ENCODE data around the gene FRAS1.

Gene FRAS1

GRCh38 chr4:78557841-78558240 is 500.7 kb downstream of the FRAS1 start:
- Mint-ChIP-seq H3K27ac (no peak overlapping the region), H3K4me3 (no peak overlapping the region), H3K4me1 (ENCODE audit: low read depth) (no peaks in the 10 kb centered on the region), H3K27me3 (ENCODE audit: low read depth) (peaks cover 23% of the 10 kb centered on the region), H3K36me3 (ENCODE audit: low read depth) (no peaks in the 10 kb centered on the region), H3K9me3 (no peaks in the 10 kb centered on the region)
- DNase-seq (ENCODE audit: low spot score), result no peak

GRCh38 chr4:78558410-78558809 is 501.3 kb downstream of the FRAS1 start:
- Mint-ChIP-seq H3K27ac (no peak overlapping the region), H3K36me3 (ENCODE audit: low read depth) (no peaks in the 10 kb centered on the region), H3K27me3 (ENCODE audit: low read depth) (peaks cover 23% of the 10 kb centered on the region), H3K9me3 (no peaks in the 10 kb centered on the region), H3K4me1 (ENCODE audit: low read depth) (no peaks in the 10 kb centered on the region), H3K4me3 (no peak overlapping the region)
- no peak for DNase-seq (ENCODE audit: low spot score)

- H3K36me3 Mint-ChIP-seq (ENCODE audit: low read depth), result no peaks in the 10 kb centered on the region
- no peak for DNase-seq (ENCODE audit: low spot score)
- H3K4me1 Mint-ChIP-seq (ENCODE audit: low read depth), result no peaks in the 10 kb centered on the region
- no peak overlapping the region for H3K4me3 Mint-ChIP-seq
- no peak overlapping the region for H3K27ac Mint-ChIP-seq
- H3K9me3 Mint-ChIP-seq, result no peaks in the 10 kb centered on the region
- H3K27me3 Mint-ChIP-seq (ENCODE audit: low read depth), result peaks cover 16% of the 10 kb centered on the region
Observed at GRCh38 chr4:78560296-78560963, 503.3 kb downstream of the FRAS1 start.

DNA sequence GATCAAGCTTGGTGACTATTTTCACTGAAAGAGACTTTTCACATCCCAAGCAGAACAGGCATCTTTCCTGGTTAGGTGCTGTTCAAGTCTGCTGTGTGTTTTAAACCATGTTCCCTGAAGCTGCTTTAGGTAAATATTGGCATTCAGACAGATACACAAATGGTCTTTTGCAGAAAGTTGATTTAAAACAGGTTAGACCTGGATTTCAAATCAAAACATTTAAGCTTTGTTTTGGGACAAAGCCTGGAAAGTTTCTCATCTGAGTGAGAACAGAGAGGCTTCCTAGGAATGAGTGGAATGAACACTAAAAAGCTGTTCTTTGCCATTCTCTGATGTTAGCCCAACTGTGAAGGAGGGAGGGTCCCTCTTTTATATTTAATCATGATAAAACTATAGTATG is 504.6 kb downstream of the FRAS1 start:
- no peak for DNase-seq (ENCODE audit: low spot score)
- H3K27me3 Mint-ChIP-seq (ENCODE audit: low read depth), result peaks cover 13% of the 10 kb centered on the region
- H3K4me3 Mint-ChIP-seq, result no peak overlapping the region
- no peaks in the 10 kb centered on the region for H3K36me3 Mint-ChIP-seq (ENCODE audit: low read depth)
- no peak overlapping the region for H3K27ac Mint-ChIP-seq
- no peaks in the 10 kb centered on the region for H3K4me1 Mint-ChIP-seq (ENCODE audit: low read depth)
- H3K9me3 Mint-ChIP-seq, result no peaks in the 10 kb centered on the region

- DNase-seq (ENCODE audit: low spot score), result no peak
- no peaks in the 10 kb centered on the region for H3K9me3 Mint-ChIP-seq
Observed at GRCh38 chr4:78562687-78563086, 505.6 kb downstream of the FRAS1 start.

GRCh38 chr4:78565971-78566372 is 508.8 kb downstream of the FRAS1 start:
- H3K36me3 Mint-ChIP-seq (ENCODE audit: low read depth), result no peaks in the 10 kb centered on the region
- H3K27me3 Mint-ChIP-seq (ENCODE audit: low read depth), result peaks cover 9% of the 10 kb centered on the region
- H3K27ac Mint-ChIP-seq, result no peak overlapping the region
- H3K4me1 Mint-ChIP-seq (ENCODE audit: low read depth), result no peaks in the 10 kb centered on the region
- DNase-seq (ENCODE audit: low spot score), result no peak
- no peaks in the 10 kb centered on the region for H3K9me3 Mint-ChIP-seq
- H3K4me3 Mint-ChIP-seq, result no peak overlapping the region

More at GRCh38 chr4:78562687-78563086, 505.6 kb downstream of the FRAS1 start:
- no peaks in the 10 kb centered on the region for H3K36me3 Mint-ChIP-seq (ENCODE audit: low read depth)
- H3K4me3 Mint-ChIP-seq, result no peak overlapping the region
- no peaks in the 10 kb centered on the region for H3K4me1 Mint-ChIP-seq (ENCODE audit: low read depth)
- no peak overlapping the region for H3K27ac Mint-ChIP-seq
- H3K27me3 Mint-ChIP-seq (ENCODE audit: low read depth), result peaks cover 13% of the 10 kb centered on the region

GRCh38 chr4:78566834-78567499 is 509.8 kb downstream of the FRAS1 start:
- Mint-ChIP-seq H3K4me3 (no peak overlapping the region), H3K36me3 (ENCODE audit: low read depth) (no peaks in the 10 kb centered on the region), H3K4me1 (ENCODE audit: low read depth) (no peaks in the 10 kb centered on the region), H3K27ac (no peak overlapping the region), H3K27me3 (ENCODE audit: low read depth) (peaks cover 16% of the 10 kb centered on the region), H3K9me3 (no peaks in the 10 kb centered on the region)
- no peak for DNase-seq (ENCODE audit: low spot score)

GRCh38 chr4:78567500-78568060 is 510.5 kb downstream of the FRAS1 start:
- no peak overlapping the region for H3K4me3 Mint-ChIP-seq
- H3K4me1 Mint-ChIP-seq (ENCODE audit: low read depth), result no peaks in the 10 kb centered on the region
- H3K27ac Mint-ChIP-seq, result no peak overlapping the region
- no peaks in the 10 kb centered on the region for H3K36me3 Mint-ChIP-seq (ENCODE audit: low read depth)
- no peak for DNase-seq (ENCODE audit: low spot score)
- no peaks in the 10 kb centered on the region for H3K9me3 Mint-ChIP-seq
- peaks cover 16% of the 10 kb centered on the region for H3K27me3 Mint-ChIP-seq (ENCODE audit: low read depth)

- H3K4me1 Mint-ChIP-seq (ENCODE audit: low read depth), result no peaks in the 10 kb centered on the region
- peaks cover 14% of the 10 kb centered on the region for H3K27me3 Mint-ChIP-seq (ENCODE audit: low read depth)
- no peak overlapping the region for H3K4me3 Mint-ChIP-seq
- no peaks in the 10 kb centered on the region for H3K36me3 Mint-ChIP-seq (ENCODE audit: low read depth)
- no peak for DNase-seq (ENCODE audit: low spot score)
- no peaks in the 10 kb centered on the region for H3K9me3 Mint-ChIP-seq
- H3K27ac Mint-ChIP-seq, result no peak overlapping the region
Observed at GRCh38 chr4:78568640-78569305, 511.6 kb downstream of the FRAS1 start.

GRCh38 chr4:78569306-78569821 is 512.2 kb downstream of the FRAS1 start:
- H3K27ac Mint-ChIP-seq, result no peak overlapping the region
- no peak for DNase-seq (ENCODE audit: low spot score)
- H3K27me3 Mint-ChIP-seq (ENCODE audit: low read depth), result peaks cover 16% of the 10 kb centered on the region
- H3K36me3 Mint-ChIP-seq (ENCODE audit: low read depth), result no peaks in the 10 kb centered on the region
- H3K4me3 Mint-ChIP-seq, result no peak overlapping the region
- H3K9me3 Mint-ChIP-seq, result no peaks in the 10 kb centered on the region
- no peaks in the 10 kb centered on the region for H3K4me1 Mint-ChIP-seq (ENCODE audit: low read depth)

- no peak overlapping the region for H3K27ac Mint-ChIP-seq
- H3K4me1 Mint-ChIP-seq (ENCODE audit: low read depth), result no peaks in the 10 kb centered on the region
- no peaks in the 10 kb centered on the region for H3K9me3 Mint-ChIP-seq
- H3K4me3 Mint-ChIP-seq, result no peak overlapping the region
- H3K36me3 Mint-ChIP-seq (ENCODE audit: low read depth), result no peaks in the 10 kb centered on the region
- no peak for DNase-seq (ENCODE audit: low spot score)
- H3K27me3 Mint-ChIP-seq (ENCODE audit: low read depth), result peaks cover 17% of the 10 kb centered on the region
Observed at GRCh38 chr4:78570117-78570516, 513.0 kb downstream of the FRAS1 start.

GRCh38 chr4:78571804-78572203 is 514.7 kb downstream of the FRAS1 start:
- H3K27me3 Mint-ChIP-seq (ENCODE audit: low read depth), result peaks cover 17% of the 10 kb centered on the region
- H3K9me3 Mint-ChIP-seq, result no peaks in the 10 kb centered on the region
- no peaks in the 10 kb centered on the region for H3K4me1 Mint-ChIP-seq (ENCODE audit: low read depth)
- no peak overlapping the region for H3K4me3 Mint-ChIP-seq
- DNase-seq (ENCODE audit: low spot score), result no peak
- H3K27ac Mint-ChIP-seq, result no peak overlapping the region
- no peaks in the 10 kb centered on the region for H3K36me3 Mint-ChIP-seq (ENCODE audit: low read depth)

GRCh38 chr4:78578674-78579425 is 521.7 kb downstream of the FRAS1 start:
- Mint-ChIP-seq H3K9me3 (no peaks in the 10 kb centered on the region), H3K4me3 (no peak overlapping the region), H3K4me1 (ENCODE audit: low read depth) (no peaks in the 10 kb centered on the region), H3K27me3 (ENCODE audit: low read depth) (peaks cover 10% of the 10 kb centered on the region), H3K27ac (no peak overlapping the region), H3K36me3 (ENCODE audit: low read depth) (no peaks in the 10 kb centered on the region)
- DNase-seq (ENCODE audit: low spot score), result no peak
